K562 (cell line): ENCODE measurements around the gene PRPF38A. TPM values are rescaled to one million over a fixed set of nuclear protein-coding genes. Genes with fewer than 3 reads are reported as not detected.
A peak's percentile ranks its signal among the peaks of the same experiment; 100 is the strongest.

Experiments used
- C11orf30 ChIP-seq: fragments of 450-650 bp; IDR thresholded peaks from 2 replicates; pipeline ENCODE4 v1.6.1; 2016; ENCODE audit warnings: low read depth, mild to moderate bottlenecking
- CBFB ChIP-seq: sonication (generic); formaldehyde crosslinking; IDR thresholded peaks from 2 replicates; pipeline ENCODE4 v1.4.0; 2020; ENCODE audit warnings: mild to moderate bottlenecking, missing genetic modification reagents
- DIDO1 ChIP-seq: fragments of 450-650 bp; IDR thresholded peaks from 2 replicates; pipeline ENCODE4 v1.6.1; 2016; ENCODE audit warnings: low read depth, missing biosample characterization, missing genetic modification characterization
- FOXP4 ChIP-seq: sonication (generic); formaldehyde crosslinking; IDR thresholded peaks from 2 replicates; pipeline ENCODE4 v1.8.0; 2022; ENCODE audit warnings: mild to moderate bottlenecking, missing genetic modification reagents, borderline replicate concordance
- HDGF ChIP-seq: fragments of 450-650 bp; IDR thresholded peaks from 2 replicates; pipeline ENCODE4 v1.6.1; 2016
- KLF6 ChIP-seq: fragments of 250-450 bp; sonication (Bioruptor Pico); IDR thresholded peaks from 2 replicates; pipeline ENCODE4 v1.4.0; 2020; ENCODE audit warnings: mild to moderate bottlenecking, moderate library complexity, borderline replicate concordance
- MBD2 ChIP-seq: sonication (generic); IDR thresholded peaks from 2 replicates; pipeline ENCODE4 v1.6.1; 2016; ENCODE audit warnings: low read depth, borderline replicate concordance
- NCOA1 ChIP-seq: fragments of 450-650 bp; IDR thresholded peaks from 2 replicates; pipeline ENCODE4 v1.6.1; 2016; ENCODE audit warnings: low read depth
- NR1H2 ChIP-seq: sonication (generic); formaldehyde crosslinking; IDR thresholded peaks from 2 replicates; pipeline ENCODE4 v1.4.0; 2020; ENCODE audit warnings: mild to moderate bottlenecking, missing genetic modification reagents
- NR2C1 ChIP-seq, 2 experiments: fragments of 450-650 bp; IDR thresholded peaks; 2 replicates each; pipeline ENCODE4 v1.6.1; 2017; ENCODE audit warnings: mild to moderate bottlenecking in 2 of 2, antibody characterized with exemption in 1 of 2, inconsistent platforms in 1 of 2, missing compliant biosample characterization in 1 of 2, missing genetic modification characterization in 1 of 2
- NUFIP1 ChIP-seq: fragments of 450-650 bp; IDR thresholded peaks from 2 replicates; pipeline ENCODE4 v1.6.1; 2018; ENCODE audit not compliant: partially characterized antibody
- PHF21A ChIP-seq: fragments of 450-650 bp; IDR thresholded peaks from 2 replicates; pipeline ENCODE4 v1.6.1; 2017; ENCODE audit warnings: low read depth, borderline replicate concordance
- POLR2G ChIP-seq: fragments of 200-400 bp; formaldehyde crosslinking; IDR thresholded peaks from 2 replicates; pipeline ENCODE4 v1.6.1; 2017; ENCODE audit warnings: low read depth, mild to moderate bottlenecking, antibody characterized with exemption, low read length, moderate library complexity
- RHOXF2B ChIP-seq: fragments of 250-450 bp; sonication (Bioruptor Pico); conservative IDR thresholded peaks from 2 replicates; pipeline ENCODE4 v1.5.1; 2021
- SIRT6 ChIP-seq: IDR thresholded peaks from one replicate; pipeline ENCODE4 v1.6.1; 2012; ENCODE audit warnings: low read depth, mild to moderate bottlenecking, control low read depth, inconsistent platforms, low read length, moderate library complexity
- SP1 ChIP-seq: sonication (generic); formaldehyde crosslinking; IDR thresholded peaks from 2 replicates; pipeline ENCODE4 v1.8.1; 2022; ENCODE audit warnings: mild to moderate bottlenecking, missing genetic modification reagents
- ZC3H4 ChIP-seq: sonication (generic); formaldehyde crosslinking; IDR thresholded peaks from 2 replicates; pipeline ENCODE4 v1.9.0; 2021; ENCODE audit warnings: missing genetic modification reagents, borderline replicate concordance
- polyA plus RNA-seq, 8 experiments: library from polyadenylated mRNA; depleted of rRNA in 4 of 8; stranded (reverse) in 5 of 8; unstranded in 3 of 8; fragments of >200 nt; fragmentation: Nextera tagmentation in 2 of 8; fragmentation: Illumina TruSeq in 1 of 8; extraction: Ambion mirVana in 2 of 8; extraction: Trizol in 1 of 8; gene quantifications; 2 replicates each; pipeline versions ENCODE4 v1.2.1 to v1.2.3, GENCODE V29; 2011 to 2014; ENCODE audit warnings: inconsistent platforms in 1 of 8, missing spikeins in 1 of 8
- total RNA-seq, 7 experiments: library from RNA; depleted of rRNA in 6 of 7; stranded (reverse); fragments of >200 nt in 6 of 7; fragmentation: Illumina TruSeq in 2 of 7; extraction: Trizol in 2 of 7; gene quantifications; 2 replicates each; pipeline versions ENCODE4 v1.2.1 to v1.2.3, GENCODE V29; 2011 to 2021; ENCODE audit warnings: low replicate concordance in 1 of 7
- TF ChIP-seq, protein P1 (sequence below): sonication (generic); formaldehyde crosslinking; IDR thresholded peaks from 2 replicates; pipeline ENCODE4 v1.8.0; 2023; ENCODE audit warnings: mild to moderate bottlenecking, missing genetic modification reagents
- TF ChIP-seq, protein P2 (sequence below): fragments of 450-650 bp; IDR thresholded peaks from 2 replicates; pipeline ENCODE4 v1.6.1; 2016; ENCODE audit warnings: missing biosample characterization, missing genetic modification characterization
- TF ChIP-seq, protein P3 (sequence below): fragments of 250-450 bp; sonication (Bioruptor Pico); IDR thresholded peaks from 2 replicates; pipeline ENCODE4 v1.8.0; 2022; ENCODE audit warnings: moderate library complexity, mild to moderate bottlenecking, inconsistent platforms

PRPF38A gene
- total and polyA plus RNA-seq, 9 of the 15 experiments (the other 6 are each of a cell fraction or from before 2014, with no cell fraction given) = 53.6 to 198 (median 89.2) TPM

GRCh38 chr1:52365071-52365745 is 39.2 kb upstream of the PRPF38A start (continued):
- TF ChIP-seq, protein P1, sequence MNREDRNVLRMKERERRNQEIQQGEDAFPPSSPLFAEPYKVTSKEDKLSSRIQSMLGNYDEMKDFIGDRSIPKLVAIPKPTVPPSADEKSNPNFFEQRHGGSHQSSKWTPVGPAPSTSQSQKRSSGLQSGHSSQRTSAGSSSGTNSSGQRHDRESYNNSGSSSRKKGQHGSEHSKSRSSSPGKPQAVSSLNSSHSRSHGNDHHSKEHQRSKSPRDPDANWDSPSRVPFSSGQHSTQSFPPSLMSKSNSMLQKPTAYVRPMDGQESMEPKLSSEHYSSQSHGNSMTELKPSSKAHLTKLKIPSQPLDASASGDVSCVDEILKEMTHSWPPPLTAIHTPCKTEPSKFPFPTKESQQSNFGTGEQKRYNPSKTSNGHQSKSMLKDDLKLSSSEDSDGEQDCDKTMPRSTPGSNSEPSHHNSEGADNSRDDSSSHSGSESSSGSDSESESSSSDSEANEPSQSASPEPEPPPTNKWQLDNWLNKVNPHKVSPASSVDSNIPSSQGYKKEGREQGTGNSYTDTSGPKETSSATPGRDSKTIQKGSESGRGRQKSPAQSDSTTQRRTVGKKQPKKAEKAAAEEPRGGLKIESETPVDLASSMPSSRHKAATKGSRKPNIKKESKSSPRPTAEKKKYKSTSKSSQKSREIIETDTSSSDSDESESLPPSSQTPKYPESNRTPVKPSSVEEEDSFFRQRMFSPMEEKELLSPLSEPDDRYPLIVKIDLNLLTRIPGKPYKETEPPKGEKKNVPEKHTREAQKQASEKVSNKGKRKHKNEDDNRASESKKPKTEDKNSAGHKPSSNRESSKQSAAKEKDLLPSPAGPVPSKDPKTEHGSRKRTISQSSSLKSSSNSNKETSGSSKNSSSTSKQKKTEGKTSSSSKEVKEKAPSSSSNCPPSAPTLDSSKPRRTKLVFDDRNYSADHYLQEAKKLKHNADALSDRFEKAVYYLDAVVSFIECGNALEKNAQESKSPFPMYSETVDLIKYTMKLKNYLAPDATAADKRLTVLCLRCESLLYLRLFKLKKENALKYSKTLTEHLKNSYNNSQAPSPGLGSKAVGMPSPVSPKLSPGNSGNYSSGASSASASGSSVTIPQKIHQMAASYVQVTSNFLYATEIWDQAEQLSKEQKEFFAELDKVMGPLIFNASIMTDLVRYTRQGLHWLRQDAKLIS (CRISPR knock-in tag) = peak; percentile 68; the same call in 1 of the 2 replicates
- TF ChIP-seq PHF21A (0 out of 2 replicates have a peak, but pooled peaks have one; percentile 27), NR2C1 (IDR thresholded peaks at IDR 0.05) (no peak), NR2C1 (tag; IDR thresholded peaks at IDR 0.05) (no peak), FOXP4 (CRISPR knock-in tag) (0 out of 2 replicates have a peak, but pooled peaks have one; percentile 10), NR1H2 (peak; percentile 81), NUFIP1 (no peak), KLF6 (CRISPR knock-in tag) (no peak), SIRT6 (no peak), MBD2 (0 out of 2 replicates have a peak, but pooled peaks have one; percentile 22), NCOA1 (peak; percentile 76), RHOXF2B (no peak), ZC3H4 (CRISPR knock-in tag) (peak; percentile 37; the same call in 1 of the 2 replicates), C11orf30 (peak; percentile 97), CBFB (no peak), SP1 (CRISPR knock-in tag) (no peak), POLR2G (no peak), HDGF (no peak; the same call in 1 of the 2 replicates), DIDO1 (no peak)
- TF ChIP-seq, protein P2, sequence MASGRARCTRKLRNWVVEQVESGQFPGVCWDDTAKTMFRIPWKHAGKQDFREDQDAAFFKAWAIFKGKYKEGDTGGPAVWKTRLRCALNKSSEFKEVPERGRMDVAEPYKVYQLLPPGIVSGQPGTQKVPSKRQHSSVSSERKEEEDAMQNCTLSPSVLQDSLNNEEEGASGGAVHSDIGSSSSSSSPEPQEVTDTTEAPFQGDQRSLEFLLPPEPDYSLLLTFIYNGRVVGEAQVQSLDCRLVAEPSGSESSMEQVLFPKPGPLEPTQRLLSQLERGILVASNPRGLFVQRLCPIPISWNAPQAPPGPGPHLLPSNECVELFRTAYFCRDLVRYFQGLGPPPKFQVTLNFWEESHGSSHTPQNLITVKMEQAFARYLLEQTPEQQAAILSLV = no peak
- TF ChIP-seq, protein P3, sequence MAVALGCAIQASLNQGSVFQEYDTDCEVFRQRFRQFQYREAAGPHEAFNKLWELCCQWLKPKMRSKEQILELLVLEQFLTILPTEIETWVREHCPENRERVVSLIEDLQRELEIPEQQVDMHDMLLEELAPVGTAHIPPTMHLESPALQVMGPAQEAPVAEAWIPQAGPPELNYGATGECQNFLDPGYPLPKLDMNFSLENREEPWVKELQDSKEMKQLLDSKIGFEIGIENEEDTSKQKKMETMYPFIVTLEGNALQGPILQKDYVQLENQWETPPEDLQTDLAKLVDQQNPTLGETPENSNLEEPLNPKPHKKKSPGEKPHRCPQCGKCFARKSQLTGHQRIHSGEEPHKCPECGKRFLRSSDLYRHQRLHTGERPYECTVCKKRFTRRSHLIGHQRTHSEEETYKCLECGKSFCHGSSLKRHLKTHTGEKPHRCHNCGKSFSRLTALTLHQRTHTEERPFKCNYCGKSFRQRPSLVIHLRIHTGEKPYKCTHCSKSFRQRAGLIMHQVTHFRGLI = no peak
